T-helper 2 cell treated with Interferon-gamma antibody and Interleukin-4, amounts not matched to agents 5 μg/mL and 100 μg/mL, for 36 hours (primary cell): ENCODE results near the gene PRUNE2.

Source experiments
- DNase-seq: peaks from one replicate; pipeline ENCODE4 v3.0.0; 2021; ENCODE audit warnings: low spot score
- H3K27ac Mint-ChIP-seq: one replicate; pipeline ENCODE4 v1.8.0; 2021; ENCODE audit warnings: mild to moderate bottlenecking, mixed read lengths
- H3K27me3 Mint-ChIP-seq: one replicate; pipeline ENCODE4 v1.8.0; 2021; ENCODE audit warnings: low read depth, mixed read lengths
- H3K36me3 Mint-ChIP-seq: one replicate; pipeline ENCODE4 v1.8.0; 2021; ENCODE audit warnings: low read depth, mixed read lengths
- H3K4me1 Mint-ChIP-seq: one replicate; pipeline ENCODE4 v1.8.0; 2021; ENCODE audit warnings: low read depth, mixed read lengths
- H3K4me3 Mint-ChIP-seq: one replicate; pipeline ENCODE4 v1.8.0; 2022; ENCODE audit warnings: mild to moderate bottlenecking, moderate library complexity, mixed read lengths
- H3K9me3 Mint-ChIP-seq: one replicate; pipeline ENCODE4 v1.8.0; 2021; ENCODE audit warnings: mixed read lengths

PRUNE2 gene

DNA sequence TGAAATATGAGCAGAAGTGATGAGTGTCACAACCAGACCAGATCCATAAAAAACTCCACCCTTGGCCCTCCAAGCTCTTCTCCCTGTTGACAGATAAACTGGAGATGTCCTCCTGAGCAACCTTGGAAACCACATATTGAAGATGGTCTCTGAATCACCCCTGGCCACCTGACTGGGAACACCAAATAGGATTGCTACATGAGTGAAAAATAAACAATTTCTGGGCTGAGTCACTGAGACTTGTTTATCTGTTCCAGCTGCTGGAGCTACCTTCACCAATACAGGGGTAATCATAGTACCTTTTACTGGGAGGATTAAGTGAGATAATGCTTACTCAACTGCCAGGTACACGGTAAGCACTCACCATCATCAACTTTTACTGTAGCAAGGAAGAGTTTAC lies 88.4 kb downstream of the PRUNE2 start:
- H3K36me3 Mint-ChIP-seq = no peaks in the 10 kb centered on the region
- DNase-seq = no peak
- no peaks in the 10 kb centered on the region for H3K4me1 Mint-ChIP-seq

DNA sequence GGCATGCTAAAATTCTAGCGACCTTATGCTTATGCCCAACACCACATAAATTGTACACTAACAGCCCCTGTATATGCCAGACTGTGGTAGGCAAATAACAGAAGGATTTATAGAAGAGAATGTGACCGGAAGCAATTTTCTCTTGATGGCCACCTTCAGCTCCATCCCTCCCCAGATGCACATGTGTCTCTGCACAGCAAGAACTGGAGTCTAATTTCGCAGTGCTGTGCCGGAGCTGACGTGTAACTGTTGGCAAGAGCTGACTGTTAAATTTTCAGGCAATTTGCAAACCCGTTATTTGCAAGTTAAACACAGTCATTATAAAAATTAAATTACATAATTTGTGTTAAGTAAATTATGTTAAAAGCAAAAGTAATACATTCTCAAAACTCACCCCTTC lies 93.3 kb downstream of the PRUNE2 start:
- Mint-ChIP-seq H3K4me3 (no peak overlapping the region), H3K4me1 (no peaks in the 10 kb centered on the region), H3K36me3 (no peaks in the 10 kb centered on the region), H3K9me3 (no peaks in the 10 kb centered on the region), H3K27ac (no peak overlapping the region), H3K27me3 (no peaks in the 10 kb centered on the region)
- DNase-seq = no peak

More for the DNA sequence above, 88.4 kb downstream of the PRUNE2 start:
- H3K4me3 Mint-ChIP-seq = no peak overlapping the region
- no peak overlapping the region for H3K27ac Mint-ChIP-seq
- no peaks in the 10 kb centered on the region for H3K9me3 Mint-ChIP-seq
- H3K27me3 Mint-ChIP-seq = no peaks in the 10 kb centered on the region

DNA sequence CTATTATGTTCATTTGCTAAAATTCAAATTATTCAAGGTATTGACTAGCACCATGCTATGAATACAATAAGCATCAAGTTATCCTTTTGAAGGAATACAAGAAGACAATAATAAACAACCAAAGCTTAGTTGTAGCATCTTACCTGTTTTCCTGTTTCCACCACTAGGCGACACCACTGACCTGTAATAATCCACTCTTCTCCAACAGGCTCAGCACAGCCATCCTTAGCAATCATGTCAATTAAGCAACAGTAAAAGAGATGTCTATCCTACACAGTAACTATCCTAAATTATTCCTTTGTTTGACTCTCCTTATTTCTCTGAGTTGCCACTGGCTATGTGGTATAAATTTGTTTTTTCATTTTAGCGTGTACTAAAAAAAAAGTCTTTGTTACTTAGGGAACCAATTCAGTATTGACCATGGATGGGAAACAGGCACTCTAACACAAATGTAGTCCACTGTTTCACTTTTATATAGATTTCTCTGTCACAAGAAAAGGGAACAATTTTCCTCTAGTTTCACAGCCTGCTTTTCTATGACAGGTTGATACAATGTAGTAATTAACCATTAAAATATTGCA lies 95.4 kb downstream of the PRUNE2 start:
- Mint-ChIP-seq H3K27ac (no peak overlapping the region), H3K4me3 (no peak overlapping the region), H3K36me3 (no peaks in the 10 kb centered on the region), H3K9me3 (no peaks in the 10 kb centered on the region), H3K27me3 (no peaks in the 10 kb centered on the region), H3K4me1 (no peaks in the 10 kb centered on the region)
- DNase-seq = no peak

- no peak overlapping the region for H3K27ac Mint-ChIP-seq
- H3K4me3 Mint-ChIP-seq = no peak overlapping the region
- no peaks in the 10 kb centered on the region for H3K4me1 Mint-ChIP-seq
- H3K36me3 Mint-ChIP-seq = no peaks in the 10 kb centered on the region
- H3K9me3 Mint-ChIP-seq = no peaks in the 10 kb centered on the region
- DNase-seq = no peak
- H3K27me3 Mint-ChIP-seq = no peaks in the 10 kb centered on the region
These were observed 97.3 kb downstream of the PRUNE2 start for GRCh38 chr9:76808636-76809035.

DNA sequence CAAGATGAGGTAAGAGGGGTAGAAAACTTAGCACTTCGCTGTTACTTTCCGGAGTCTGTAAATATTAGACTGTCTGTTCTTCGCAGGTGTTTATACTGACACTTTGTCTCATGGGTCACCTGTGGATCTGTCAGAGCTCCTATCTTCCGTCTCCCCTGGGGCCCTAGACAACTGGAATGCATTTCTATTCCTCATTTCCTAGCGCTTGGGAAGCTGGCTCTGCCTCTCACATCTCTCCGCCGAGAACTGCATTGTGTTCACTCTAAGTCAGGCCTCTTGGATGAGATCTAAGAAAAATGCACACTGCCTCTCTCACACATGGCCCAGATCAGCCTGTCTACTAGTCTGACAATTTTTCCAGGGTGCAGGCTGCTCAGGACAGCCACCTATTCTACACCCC lies 102.2 kb downstream of the PRUNE2 start:
- no peak overlapping the region for H3K27ac Mint-ChIP-seq
- H3K36me3 Mint-ChIP-seq = no peaks in the 10 kb centered on the region
- no peak overlapping the region for H3K4me3 Mint-ChIP-seq
- no peak for DNase-seq
- H3K27me3 Mint-ChIP-seq = peaks cover 2% of the 10 kb centered on the region
- no peaks in the 10 kb centered on the region for H3K4me1 Mint-ChIP-seq
- no peaks in the 10 kb centered on the region for H3K9me3 Mint-ChIP-seq

GRCh38 chr9:76803083-76803482 lies 102.8 kb downstream of the PRUNE2 start:
- Mint-ChIP-seq H3K27ac (no peak overlapping the region), H3K27me3 (peaks cover 2% of the 10 kb centered on the region), H3K4me1 (peaks cover 3% of the 10 kb centered on the region), H3K4me3 (no peak overlapping the region), H3K9me3 (no peaks in the 10 kb centered on the region), H3K36me3 (no peaks in the 10 kb centered on the region)
- no peak for DNase-seq

DNA sequence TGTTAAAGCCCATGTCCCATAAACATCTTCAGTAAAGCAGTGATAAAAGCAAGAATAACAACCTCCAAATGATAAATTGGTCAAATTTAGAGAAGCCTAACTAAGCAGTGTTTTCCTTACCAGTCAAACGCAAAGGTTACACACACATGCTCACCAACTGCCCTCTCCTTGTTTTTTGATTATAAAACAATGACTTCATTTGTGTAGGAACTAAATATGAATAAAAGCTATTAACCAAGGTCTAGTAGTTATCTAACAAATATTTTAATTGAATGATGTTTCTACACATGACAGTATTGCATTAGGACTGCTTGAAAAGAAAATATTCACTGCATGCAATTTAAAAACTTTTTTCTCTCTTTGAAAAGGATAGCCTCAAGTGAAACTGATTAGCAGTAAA lies 105.0 kb downstream of the PRUNE2 start:
- Mint-ChIP-seq H3K9me3 (no peaks in the 10 kb centered on the region), H3K27ac (no peak overlapping the region), H3K27me3 (peaks cover 5% of the 10 kb centered on the region), H3K4me1 (peaks cover 3% of the 10 kb centered on the region), H3K4me3 (no peak overlapping the region), H3K36me3 (no peaks in the 10 kb centered on the region)
- no peak for DNase-seq

DNA sequence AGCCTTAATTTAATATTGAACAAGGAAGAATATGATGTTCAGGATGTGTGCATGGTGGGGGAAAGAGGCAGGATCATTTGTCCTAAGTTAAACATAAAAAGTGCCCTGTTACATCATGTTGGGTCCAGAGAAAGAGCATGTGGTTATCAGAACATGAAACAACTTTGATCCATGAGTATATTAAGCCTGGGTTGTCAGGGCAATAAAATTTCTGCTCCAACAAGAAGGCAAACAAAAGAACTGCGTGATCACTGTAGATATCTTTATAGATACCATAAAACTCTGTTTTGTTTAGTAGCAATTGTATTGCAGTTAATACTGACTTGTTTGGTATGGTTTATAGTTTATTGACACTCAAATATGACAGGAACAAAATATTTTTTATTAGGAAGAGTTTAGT lies 106.4 kb downstream of the PRUNE2 start:
- H3K4me1 Mint-ChIP-seq = peaks cover 3% of the 10 kb centered on the region
- DNase-seq = no peak

DNA sequence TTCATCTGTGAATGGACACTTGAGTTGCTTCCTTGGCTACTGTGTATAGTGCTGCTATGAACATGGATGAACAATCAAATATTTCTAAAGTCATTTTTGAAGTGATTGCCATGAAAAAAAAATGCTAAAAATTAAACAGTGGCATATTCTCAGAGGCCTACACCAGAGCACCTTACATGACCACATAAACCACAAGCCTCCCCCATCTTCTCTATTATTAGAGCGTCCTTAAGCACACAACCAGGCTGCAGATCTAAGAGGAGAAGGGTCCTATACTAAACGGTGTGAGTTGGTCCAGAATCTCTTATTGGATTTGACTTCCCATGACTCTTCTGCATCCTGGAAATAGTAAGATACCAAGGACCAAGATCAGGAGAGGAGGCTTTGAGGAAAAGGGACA lies 107.4 kb downstream of the PRUNE2 start:
- Mint-ChIP-seq H3K27me3 (peaks cover 5% of the 10 kb centered on the region), H3K4me3 (no peak overlapping the region), H3K36me3 (no peaks in the 10 kb centered on the region), H3K9me3 (no peaks in the 10 kb centered on the region), H3K27ac (no peak overlapping the region), H3K4me1 (peaks cover 3% of the 10 kb centered on the region)
- DNase-seq = no peak

More for the DNA sequence above, 106.4 kb downstream of the PRUNE2 start:
- no peaks in the 10 kb centered on the region for H3K36me3 Mint-ChIP-seq
- peaks cover 5% of the 10 kb centered on the region for H3K27me3 Mint-ChIP-seq
- H3K4me3 Mint-ChIP-seq = no peak overlapping the region
- H3K27ac Mint-ChIP-seq = no peak overlapping the region
- no peaks in the 10 kb centered on the region for H3K9me3 Mint-ChIP-seq

GRCh38 chr9:76796296-76796695 lies 109.6 kb downstream of the PRUNE2 start:
- Mint-ChIP-seq H3K4me1 (peaks cover 3% of the 10 kb centered on the region), H3K27ac (no peak overlapping the region), H3K4me3 (no peak overlapping the region), H3K36me3 (no peaks in the 10 kb centered on the region), H3K9me3 (no peaks in the 10 kb centered on the region), H3K27me3 (peaks cover 3% of the 10 kb centered on the region)
- DNase-seq = no peak

DNA sequence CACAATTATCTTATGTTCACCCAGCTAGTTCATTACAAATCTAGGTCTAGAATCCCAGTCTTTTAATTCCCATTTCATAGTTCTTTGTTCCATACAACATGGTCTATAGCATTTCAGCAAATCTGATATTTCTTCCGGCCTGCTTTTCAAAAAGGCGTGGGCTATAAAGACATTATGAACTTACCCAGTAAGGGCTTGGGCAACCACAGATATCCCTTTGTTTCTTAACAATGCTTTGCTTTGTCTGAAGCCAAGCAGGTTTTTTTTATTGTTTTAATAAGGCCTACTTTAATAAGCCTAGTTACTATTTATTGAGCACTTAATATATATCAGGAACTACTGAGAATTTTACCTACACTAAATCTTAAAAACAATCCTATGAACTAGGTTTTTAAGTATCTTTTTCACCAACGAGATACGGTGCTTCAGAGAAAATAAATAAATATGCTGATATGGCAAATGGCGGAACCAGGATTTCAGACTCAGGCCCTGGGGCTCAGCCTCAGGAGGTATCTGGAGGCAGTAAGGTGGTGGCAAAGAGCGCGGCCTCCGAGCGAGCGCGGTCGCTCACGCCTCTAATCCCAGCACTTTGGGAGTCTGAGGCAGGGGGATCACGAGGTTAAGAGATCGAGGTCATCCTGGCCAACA lies 112.0 kb downstream of the PRUNE2 start:
- Mint-ChIP-seq H3K9me3 (no peaks in the 10 kb centered on the region), H3K4me1 (peaks cover 3% of the 10 kb centered on the region), H3K27me3 (peaks cover 3% of the 10 kb centered on the region), H3K4me3 (no peak overlapping the region), H3K36me3 (no peaks in the 10 kb centered on the region), H3K27ac (no peak overlapping the region)
- DNase-seq = no peak

DNA sequence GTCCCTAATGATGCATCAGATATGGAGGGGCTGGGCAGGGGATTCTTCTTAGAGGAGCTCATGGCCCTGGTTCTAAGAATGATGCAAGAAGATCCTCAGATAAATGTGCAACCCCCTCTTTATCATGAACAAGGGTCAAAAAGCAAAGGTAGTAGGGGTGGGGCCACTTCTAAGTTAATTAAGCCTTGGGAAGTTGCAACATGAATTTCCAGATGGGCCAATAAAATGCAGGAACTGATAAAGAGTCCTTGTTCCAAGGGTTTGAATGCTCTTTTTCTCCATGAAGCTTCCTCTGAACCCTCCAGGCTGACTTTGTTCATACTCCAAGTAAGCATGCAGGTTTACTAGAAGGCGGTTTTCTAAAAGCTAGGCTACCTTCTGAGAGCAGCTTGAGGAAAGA lies 116.1 kb downstream of the PRUNE2 start:
- H3K9me3 Mint-ChIP-seq = no peaks in the 10 kb centered on the region
- no peak overlapping the region for H3K27ac Mint-ChIP-seq
- H3K36me3 Mint-ChIP-seq = no peaks in the 10 kb centered on the region
- no peak for DNase-seq
- H3K4me3 Mint-ChIP-seq = no peak overlapping the region
- no peaks in the 10 kb centered on the region for H3K4me1 Mint-ChIP-seq
- H3K27me3 Mint-ChIP-seq = peaks cover 2% of the 10 kb centered on the region

- DNase-seq = no peak
- Mint-ChIP-seq H3K27me3 (peaks cover 2% of the 10 kb centered on the region), H3K4me3 (no peak overlapping the region), H3K27ac (no peak overlapping the region), H3K4me1 (no peaks in the 10 kb centered on the region), H3K9me3 (no peaks in the 10 kb centered on the region), H3K36me3 (no peaks in the 10 kb centered on the region)
These were observed 118.2 kb downstream of the PRUNE2 start for GRCh38 chr9:76787677-76788076.

- Mint-ChIP-seq H3K27me3 (peaks cover 2% of the 10 kb centered on the region), H3K4me1 (no peaks in the 10 kb centered on the region), H3K4me3 (no peak overlapping the region), H3K36me3 (no peaks in the 10 kb centered on the region), H3K9me3 (no peaks in the 10 kb centered on the region), H3K27ac (no peak overlapping the region)
- DNase-seq = no peak
These were observed 120.4 kb downstream of the PRUNE2 start for GRCh38 chr9:76785501-76785900.

- Mint-ChIP-seq H3K4me1 (no peaks in the 10 kb centered on the region), H3K27ac (no peak overlapping the region), H3K9me3 (no peaks in the 10 kb centered on the region), H3K4me3 (no peak overlapping the region), H3K36me3 (no peaks in the 10 kb centered on the region), H3K27me3 (peaks cover 2% of the 10 kb centered on the region)
- DNase-seq = no peak
These were observed 121.0 kb downstream of the PRUNE2 start for GRCh38 chr9:76784881-76785280.
